Psoas muscle (tissue), 8 donors: ENCODE results near the gene CARD18. TPM values are rescaled to one million over a fixed set of nuclear protein-coding genes. Genes with fewer than 3 reads are reported as not detected.

Source experiments
- ATAC-seq, 4 donors: fragments of 200-7000 bp; cut with Tn5 transposase; one replicate each; pipeline ENCODE4 v1.9.1; 2020; ENCODE audit warnings: moderate library complexity in 3 of 4, mild to moderate bottlenecking in 2 of 4
- DNase-seq, 2 donors: peaks; one replicate each; pipeline ENCODE4 v3.0.0-alpha.2; 2020
- H3K27ac ChIP-seq: fragments of 200-600 bp; one replicate; pipeline ENCODE4 v1.8.0; 2022
- H3K27me3 ChIP-seq, 3 donors: fragments of 200-600 bp in 1 of 3; one replicate each; pipeline versions ENCODE4 v1.6.1 to v1.8.0; 2013 to 2022; ENCODE audit warnings: low read length in 2 of 3, mild to moderate bottlenecking in 2 of 3, moderate library complexity in 1 of 3; ENCODE audit not compliant: insufficient read depth in 3 of 3
- H3K36me3 ChIP-seq, 2 donors: fragments of 200-600 bp in 1 of 2; one replicate each; pipeline versions ENCODE4 v1.6.1 to v1.8.0; 2013 to 2022; ENCODE audit warnings: low read depth in 1 of 2, mild to moderate bottlenecking in 1 of 2, moderate library complexity in 1 of 2; ENCODE audit not compliant: insufficient read depth in 1 of 2
- H3K4me1 ChIP-seq: fragments of 200-600 bp; one replicate; pipeline ENCODE4 v1.8.0; 2022
- H3K4me3 ChIP-seq: fragments of 200-600 bp; one replicate; pipeline ENCODE4 v1.8.0; 2022; ENCODE audit warnings: mild to moderate bottlenecking
- H3K9me3 ChIP-seq: fragments of 200-600 bp; one replicate; pipeline ENCODE4 v1.8.0; 2022
- WGBS, 3 donors: extraction: QIAGEN DNeasy Blood & Tissue Kit; methylation state at CpG; one replicate each; pipeline versions ENCODE4 v1.1.6 to v1.1.7; 2013; 5-methylcytosine and 5-hydroxymethylcytosine counted together
- intact Hi-C, 2 donors: fragments of 100-400 bp; cut with DNase I; formaldehyde crosslinking; loops; one replicate each; pipeline versions ENCODE4 v1.11.0 to v1.14.2; 2022
- polyA plus RNA-seq, 3 donors: library from polyadenylated mRNA; stranded (reverse); fragments of 200-250 nt; gene quantifications; one replicate each; pipeline ENCODE4 v1.2.3, GENCODE V29; 2013
- total RNA-seq, 4 donors: library from RNA; stranded (reverse); fragmentation: NEBNext Ultra II Directional in 2 of 4; extraction: Animal tissue kit (Norgen Biotek cat#: 25700) in 2 of 4; gene quantifications; one replicate each; pipeline versions ENCODE4 v1.2.1 to v1.2.4, GENCODE V29; 2021 to 2023
- TF ChIP-seq, protein P1 (sequence below): fragments of 200-600 bp; IDR thresholded peaks from one replicate; pipeline ENCODE4 v1.8.0; 2022; ENCODE audit warnings: antibody characterized with exemption
- donor health status: healthy with polysubstance abuse.
- donor health status: DM: no; HTN: no; CAD: no; lungs with moderate emphysema.
- donor health status: Bipolar disorder and iron deficiency.
- donor health status: healthy.
- donor health status: DM: yes; HTN: yes; CAD: no.
- donor health status: DM: no; HTN: no; CAD: no.
- donor health status: DM: no; HTN: no; CAD: no.
- donor health status: DM: yes; HTN: yes; CAD: no.

The CARD18 gene
- total and polyA plus RNA-seq, 7 donors: not detected

GRCh38 chr11:105144887-105145286, 5.3 kb upstream of the CARD18 start:
- intact Hi-C loops: no loop called here
- no peaks in the 10 kb centered on the region for H3K27me3 ChIP-seq
- DNase-seq: no peak

GRCh38 chr11:105142167-105142566, 2.6 kb upstream of the CARD18 start:
- intact Hi-C loops: no loop called here
- H3K27me3 ChIP-seq: no peaks in the 10 kb centered on the region
- H3K4me1 ChIP-seq: no peaks in the 10 kb centered on the region
- ATAC-seq: no peak
- H3K9me3 ChIP-seq: no peaks in the 10 kb centered on the region
- TF ChIP-seq, protein P1, sequence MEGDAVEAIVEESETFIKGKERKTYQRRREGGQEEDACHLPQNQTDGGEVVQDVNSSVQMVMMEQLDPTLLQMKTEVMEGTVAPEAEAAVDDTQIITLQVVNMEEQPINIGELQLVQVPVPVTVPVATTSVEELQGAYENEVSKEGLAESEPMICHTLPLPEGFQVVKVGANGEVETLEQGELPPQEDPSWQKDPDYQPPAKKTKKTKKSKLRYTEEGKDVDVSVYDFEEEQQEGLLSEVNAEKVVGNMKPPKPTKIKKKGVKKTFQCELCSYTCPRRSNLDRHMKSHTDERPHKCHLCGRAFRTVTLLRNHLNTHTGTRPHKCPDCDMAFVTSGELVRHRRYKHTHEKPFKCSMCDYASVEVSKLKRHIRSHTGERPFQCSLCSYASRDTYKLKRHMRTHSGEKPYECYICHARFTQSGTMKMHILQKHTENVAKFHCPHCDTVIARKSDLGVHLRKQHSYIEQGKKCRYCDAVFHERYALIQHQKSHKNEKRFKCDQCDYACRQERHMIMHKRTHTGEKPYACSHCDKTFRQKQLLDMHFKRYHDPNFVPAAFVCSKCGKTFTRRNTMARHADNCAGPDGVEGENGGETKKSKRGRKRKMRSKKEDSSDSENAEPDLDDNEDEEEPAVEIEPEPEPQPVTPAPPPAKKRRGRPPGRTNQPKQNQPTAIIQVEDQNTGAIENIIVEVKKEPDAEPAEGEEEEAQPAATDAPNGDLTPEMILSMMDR: no peak
- H3K36me3 ChIP-seq: no peaks in the 10 kb centered on the region
- no peak for DNase-seq
- H3K4me3 ChIP-seq: no peak overlapping the region
- no peak overlapping the region for H3K27ac ChIP-seq
- WGBS, 3 donors: 59 to 72% (median 64%) methylated on average over 1 of the region's 1 CpG

More at GRCh38 chr11:105144887-105145286, 5.3 kb upstream of the CARD18 start:
- Histone ChIP-seq H3K27ac (no peak overlapping the region), H3K4me1 (no peaks in the 10 kb centered on the region), H3K36me3 (no peaks in the 10 kb centered on the region), H3K4me3 (no peak overlapping the region), H3K9me3 (no peaks in the 10 kb centered on the region)
- no peak for ATAC-seq
- TF ChIP-seq, protein P1: no peak
- 52 to 68% (median 53%) methylated on average over 2 of the region's 2 CpGs for WGBS, 3 donors

GRCh38 chr11:105137286-105137685, 2.3 kb downstream of the CARD18 start:
- DNase-seq: no peak
- H3K4me3 ChIP-seq: no peak overlapping the region
- 78 to 88% (median 87%) methylated on average over 1 of the region's 1 CpG for WGBS, 3 donors
- intact Hi-C loops: no loop called here
- no peaks in the 10 kb centered on the region for H3K27me3 ChIP-seq
- H3K36me3 ChIP-seq: no peaks in the 10 kb centered on the region
- no peak overlapping the region for H3K27ac ChIP-seq
- no peak for ATAC-seq
- TF ChIP-seq, protein P1: no peak
- H3K4me1 ChIP-seq: no peaks in the 10 kb centered on the region
- H3K9me3 ChIP-seq: no peaks in the 10 kb centered on the region

DNA sequence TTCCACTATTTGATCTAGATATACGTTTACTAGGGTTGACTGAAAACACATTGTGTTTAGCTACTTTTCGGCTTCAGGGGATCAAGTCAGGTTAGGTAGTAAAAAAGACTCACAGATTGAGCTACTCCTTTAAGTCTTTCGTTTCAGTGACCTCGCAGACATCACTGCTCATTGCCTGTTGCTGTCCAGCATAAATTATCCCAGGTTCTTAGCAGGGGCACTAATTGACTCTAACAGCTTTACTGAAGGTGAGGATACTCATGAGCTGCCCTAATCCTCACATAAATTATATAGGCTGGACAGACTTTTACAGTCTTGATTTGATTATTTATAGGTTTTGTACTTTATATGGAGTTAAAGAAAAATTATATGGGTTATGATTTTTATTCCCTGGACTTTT, 3.7 kb downstream of the CARD18 start:
- Histone ChIP-seq H3K27ac (no peak overlapping the region), H3K4me3 (no peak overlapping the region), H3K27me3 (no peaks in the 10 kb centered on the region), H3K9me3 (no peaks in the 10 kb centered on the region), H3K4me1 (no peaks in the 10 kb centered on the region), H3K36me3 (no peaks in the 10 kb centered on the region)
- ATAC-seq (no peak), DNase-seq (no peak)
- intact Hi-C loops: no loop called here
- TF ChIP-seq, protein P1: no peak
- 37 to 49% (median 46%) methylated on average over 4 of the region's 4 CpGs for WGBS, 3 donors

- Histone ChIP-seq H3K27ac (no peak overlapping the region), H3K36me3 (no peaks in the 10 kb centered on the region), H3K4me1 (no peaks in the 10 kb centered on the region), H3K4me3 (no peak overlapping the region), H3K27me3 (no peaks in the 10 kb centered on the region), H3K9me3 (no peaks in the 10 kb centered on the region)
- no peak for ATAC-seq
- intact Hi-C loops: no loop called here
- no peak for DNase-seq
- TF ChIP-seq, protein P1: no peak
- WGBS, 3 donors: 85 to 89% (median 88%) methylated on average over 8 of the region's 8 CpGs
These were observed 6.7 kb downstream of the CARD18 start for GRCh38 chr11:105132716-105133511.
